Vagina (tissue), 2 donors: Measurements from ENCODE around the gene SREBF2. TPM values are rescaled to one million over a fixed set of nuclear protein-coding genes. Genes with fewer than 3 reads are reported as not detected.

Experiments
- DNase-seq, 2 donors: peaks; one replicate each; pipeline ENCODE4 v3.0.0-alpha.2; 2017; ENCODE audit errors: extremely low spot score in 2 of 2
- H3K27ac ChIP-seq: fragments of 200-600 bp; sonication (generic); one replicate; pipeline ENCODE4 v1.5.1; 2019
- H3K27me3 ChIP-seq: fragments of 200-600 bp; sonication (generic); one replicate; pipeline ENCODE4 v1.5.1; 2019
- H3K36me3 ChIP-seq, 2 donors: fragments of 200-600 bp; sonication (generic); one replicate each; pipeline ENCODE4 v1.5.1; 2017 to 2019
- H3K4me1 ChIP-seq: fragments of 200-600 bp; sonication (generic); one replicate; pipeline ENCODE4 v1.5.1; 2019
- H3K4me3 ChIP-seq, 2 donors: fragments of 200-600 bp; sonication (generic); 1 replicate in 1 of 2; 2 replicates in 1 of 2; pipeline ENCODE4 v1.5.1; 2016 to 2019
- H3K9me3 ChIP-seq: fragments of 200-600 bp; sonication (generic); one replicate; pipeline ENCODE4 v1.5.1; 2019
- CTCF ChIP-seq, 3 experiments: fragments of 450-650 bp in 2 of 3; fragments of 200-600 bp in 1 of 3; sonication (generic) in 1 of 3; IDR thresholded peaks; one replicate each; pipeline ENCODE4 v1.5.1; 2017 to 2019; ENCODE audit warnings: antibody characterized with exemption in 3 of 3, mild to moderate bottlenecking in 2 of 3, moderate library complexity in 2 of 3
- POLR2A ChIP-seq, 2 donors: fragments of 450-650 bp; IDR thresholded peaks; one replicate each; pipeline ENCODE4 v1.6.1; 2017; ENCODE audit warnings: antibody characterized with exemption in 2 of 2, mild to moderate bottlenecking in 2 of 2, moderate library complexity in 2 of 2
- POLR2AphosphoS5 ChIP-seq, 2 donors: sonication (generic); formaldehyde crosslinking; IDR thresholded peaks; one replicate each; pipeline ENCODE4 v1.9.0; 2017; ENCODE audit warnings: antibody characterized with exemption in 2 of 2, mild to moderate bottlenecking in 2 of 2, low read depth in 1 of 2; ENCODE audit not compliant: insufficient read depth in 1 of 2
- intact Hi-C: fragments of 100-400 bp; cut with DNase I; formaldehyde crosslinking; loops from one replicate; pipeline ENCODE4 v1.15.1; 2023
- total RNA-seq: library from RNA; depleted of rRNA; stranded (reverse); fragments of >200 nt; gene quantifications from one replicate; pipeline ENCODE4 v1.2.3, GENCODE V29; 2016

SREBF2 gene
- total RNA-seq, 1 donor from 2014 or later: 98.0 TPM

DNA sequence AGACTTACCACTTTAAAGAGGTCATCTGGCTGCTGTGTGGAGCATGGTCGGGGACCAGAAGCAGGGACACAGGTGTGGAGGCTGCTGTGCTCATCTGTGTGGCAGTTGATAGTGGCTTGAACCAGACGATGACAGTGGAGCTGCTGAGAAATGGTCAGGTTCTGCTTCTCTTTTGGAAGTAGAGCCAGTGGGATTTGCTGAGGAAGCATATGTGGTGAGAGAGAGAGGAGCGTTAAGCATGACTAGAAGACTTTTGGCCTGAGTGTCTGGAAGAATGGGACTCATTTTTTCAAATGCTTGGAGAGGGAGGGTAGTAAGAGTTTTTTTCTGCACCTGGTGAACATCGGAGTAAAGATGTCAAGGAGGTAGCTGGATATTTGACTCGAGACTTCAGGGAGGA, 12.5 kb upstream of the SREBF2 start:
- no peak overlapping the region for H3K4me3 ChIP-seq
- intact Hi-C loops: loop anchor here (10.0 kb wide), 1 partner anchor 124 kb away; the partner anchor contains the start of gene CENPM
- H3K9me3 ChIP-seq: no peaks in the 10 kb centered on the region
- no peak overlapping the region for H3K27ac ChIP-seq
- DNase-seq: no peak
- H3K27me3 ChIP-seq: no peaks in the 10 kb centered on the region
- H3K4me1 ChIP-seq: no peaks in the 10 kb centered on the region
- H3K36me3 ChIP-seq: no peaks in the 10 kb centered on the region
- TF ChIP-seq POLR2AphosphoS5 (IDR thresholded peaks at IDR 0.05; ENCODE audit: insufficient read depth in 1 of 2, low read depth in 1 of 2): no peak
- no peak for TF ChIP-seq POLR2A (IDR thresholded peaks at IDR 0.05)
- TF ChIP-seq CTCF (IDR thresholded peaks at IDR 0.05): no peak

GRCh38 chr22:41821471-41822316, 11.2 kb upstream of the SREBF2 start:
- H3K27ac ChIP-seq: no peak overlapping the region
- H3K4me3 ChIP-seq: no peak overlapping the region
- H3K4me1 ChIP-seq: peaks cover 11% of the 10 kb centered on the region
- H3K9me3 ChIP-seq: no peaks in the 10 kb centered on the region
- intact Hi-C loops: loop anchor here (10.0 kb wide), 1 partner anchor 123 kb away; the partner anchor contains the start of gene CENPM
- no peaks in the 10 kb centered on the region for H3K27me3 ChIP-seq
- DNase-seq: no peak
- TF ChIP-seq POLR2A (IDR thresholded peaks at IDR 0.05): no peak
- TF ChIP-seq CTCF (IDR thresholded peaks at IDR 0.05): no peak
- no peak for TF ChIP-seq POLR2AphosphoS5 (IDR thresholded peaks at IDR 0.05; ENCODE audit: insufficient read depth in 1 of 2, low read depth in 1 of 2)
- no peaks in the 10 kb centered on the region for H3K36me3 ChIP-seq

- Histone ChIP-seq H3K27ac (no peak overlapping the region), H3K36me3 (no peaks in the 10 kb centered on the region), H3K9me3 (no peaks in the 10 kb centered on the region), H3K4me1 (peaks cover 15% of the 10 kb centered on the region), H3K27me3 (no peaks in the 10 kb centered on the region), H3K4me3 (no peak overlapping the region)
- no peak for DNase-seq
- TF ChIP-seq POLR2A (IDR thresholded peaks at IDR 0.05) (no peak), CTCF (IDR thresholded peaks at IDR 0.05) (peak in 2 of 3 experiments; percentile 42 to 45)
- intact Hi-C loops: loop anchor here (10.0 kb wide), 1 partner anchor 122 kb away; the partner anchor contains the start of gene CENPM
Observed at GRCh38 chr22:41822317-41823057, 10.4 kb upstream of the SREBF2 start.

DNA sequence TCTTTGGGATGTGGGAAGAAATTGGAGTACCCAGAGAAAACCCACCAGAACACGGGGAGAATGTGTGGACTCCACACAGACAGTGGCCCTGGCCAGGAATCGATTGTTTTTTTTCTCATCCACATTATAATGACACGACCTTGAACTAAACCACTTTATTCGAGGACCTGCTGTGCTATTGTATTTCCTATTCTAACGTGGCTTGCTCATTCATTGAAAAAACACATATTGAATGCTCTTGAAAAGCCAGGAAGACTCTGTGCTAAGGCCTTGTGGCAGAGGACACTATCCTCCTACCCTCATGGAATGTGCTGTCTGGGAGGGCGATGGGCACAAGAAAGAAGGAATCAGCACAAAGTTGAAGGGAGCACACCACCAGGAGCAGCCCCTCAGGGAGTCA, 9.1 kb upstream of the SREBF2 start:
- Histone ChIP-seq H3K4me3 (no peak overlapping the region), H3K27ac (no peak overlapping the region), H3K36me3 (no peaks in the 10 kb centered on the region), H3K27me3 (no peaks in the 10 kb centered on the region), H3K9me3 (no peaks in the 10 kb centered on the region), H3K4me1 (peaks cover 15% of the 10 kb centered on the region)
- TF ChIP-seq POLR2A (IDR thresholded peaks at IDR 0.05) (no peak), CTCF (IDR thresholded peaks at IDR 0.05) (no peak), POLR2AphosphoS5 (IDR thresholded peaks at IDR 0.05; ENCODE audit: insufficient read depth in 1 of 2, low read depth in 1 of 2) (no peak)
- intact Hi-C loops: loop anchor here (10.0 kb wide), 1 partner anchor 121 kb away; the partner anchor contains the start of gene CENPM
- no peak for DNase-seq
